Loucy (cell line): ENCODE results near the gene EDAR.

Experiments
- CTCF ChIP-seq: fragments of 200-600 bp; sonication (generic); conservative IDR thresholded peaks from 2 replicates; pipeline ENCODE4 v1.5.1; 2014; ENCODE audit warnings: mild to moderate bottlenecking, antibody characterized with exemption, low read length
- EZH2phosphoT487 ChIP-seq: fragments of 200-600 bp; IDR thresholded peaks from 2 replicates; pipeline ENCODE4 v1.6.1; 2018; ENCODE audit warnings: antibody characterized with exemption, mild to moderate bottlenecking, moderate library complexity, borderline replicate concordance

GRCh38 chr2:108942231-108942825 lies 46.7 kb downstream of the EDAR start:
- no peak for TF ChIP-seq CTCF
- TF ChIP-seq EZH2phosphoT487, result no peak
